ENCODE results near the gene PHAX. TPM values are rescaled to one million over a fixed set of nuclear protein-coding genes. Genes with fewer than 3 reads are reported as not detected.
"Not testable (repeated sequence)": the region's sequence is repeated elsewhere in the genome, so short reads cannot be mapped to it uniquely, and the experiment has no call there.

PHAX gene
- total RNA-seq, 1 donor from 2014 or later = 47.2 TPM

- H3K36me3 Mint-ChIP-seq (ENCODE audit: low read depth) = peaks cover 13% of the 10 kb centered on the region
- DNase-seq (ENCODE audit: low read depth, low spot score) = no peak
Observed at GRCh38 chr5:126610616-126611015, 9.9 kb downstream of the PHAX start.

GRCh38 chr5:126613941-126614592 lies 13.3 kb downstream of the PHAX start:
- no peak overlapping the region for H3K27ac Mint-ChIP-seq (ENCODE audit: unreplicated experiment)
- TF ChIP-seq CTCF (conservative IDR thresholded peaks at IDR 0.05) = no peak

More at GRCh38 chr5:126610616-126611015, 9.9 kb downstream of the PHAX start:
- Mint-ChIP-seq H3K9me3 (no peaks in the 10 kb centered on the region), H3K27me3 (ENCODE audit: low read depth) (no peaks in the 10 kb centered on the region), H3K4me3 (no peak overlapping the region), H3K4me1 (peaks cover 6% of the 10 kb centered on the region), H3K27ac (ENCODE audit: unreplicated experiment) (no peak overlapping the region)
- TF ChIP-seq CTCF (conservative IDR thresholded peaks at IDR 0.05) = no peak

GRCh38 chr5:126615286-126615685 lies 14.5 kb downstream of the PHAX start:
- H3K4me1 Mint-ChIP-seq = no peaks in the 10 kb centered on the region
- no peaks in the 10 kb centered on the region for H3K9me3 Mint-ChIP-seq
- no peak overlapping the region for H3K4me3 Mint-ChIP-seq
- DNase-seq (ENCODE audit: low read depth, low spot score) = no peak
- H3K36me3 Mint-ChIP-seq (ENCODE audit: low read depth) = peaks cover 5% of the 10 kb centered on the region
- TF ChIP-seq CTCF (conservative IDR thresholded peaks at IDR 0.05) = no peak
- H3K27ac Mint-ChIP-seq (ENCODE audit: unreplicated experiment) = no peak overlapping the region
- H3K27me3 Mint-ChIP-seq (ENCODE audit: low read depth) = no peaks in the 10 kb centered on the region

More at GRCh38 chr5:126613941-126614592, 13.3 kb downstream of the PHAX start:
- H3K36me3 Mint-ChIP-seq (ENCODE audit: low read depth) = peaks cover 8% of the 10 kb centered on the region
- no peak for DNase-seq (ENCODE audit: low read depth, low spot score)
- no peaks in the 10 kb centered on the region for H3K4me1 Mint-ChIP-seq
- H3K9me3 Mint-ChIP-seq = no peaks in the 10 kb centered on the region
- no peaks in the 10 kb centered on the region for H3K27me3 Mint-ChIP-seq (ENCODE audit: low read depth)
- no peak overlapping the region for H3K4me3 Mint-ChIP-seq

- H3K36me3 Mint-ChIP-seq (ENCODE audit: low read depth); H3K27me3 Mint-ChIP-seq (ENCODE audit: low read depth); DNase-seq (ENCODE audit: low read depth, low spot score); H3K27ac Mint-ChIP-seq (ENCODE audit: unreplicated experiment); H3K9me3 Mint-ChIP-seq; H3K4me1 Mint-ChIP-seq; H3K4me3 Mint-ChIP-seq: not testable (repeated sequence)
Observed at GRCh38 chr5:126617603-126618002, 16.9 kb downstream of the PHAX start.

GRCh38 chr5:126619781-126620180 lies 19.0 kb downstream of the PHAX start:
- no peaks in the 10 kb centered on the region for H3K36me3 Mint-ChIP-seq (ENCODE audit: low read depth)
- no peak overlapping the region for H3K27ac Mint-ChIP-seq (ENCODE audit: unreplicated experiment)
- no peaks in the 10 kb centered on the region for H3K27me3 Mint-ChIP-seq (ENCODE audit: low read depth)
- H3K4me1 Mint-ChIP-seq = no peaks in the 10 kb centered on the region
- DNase-seq (ENCODE audit: low read depth, low spot score) = no peak
- TF ChIP-seq CTCF (conservative IDR thresholded peaks at IDR 0.05) = no peak
- H3K4me3 Mint-ChIP-seq = no peak overlapping the region
- no peaks in the 10 kb centered on the region for H3K9me3 Mint-ChIP-seq

GRCh38 chr5:126624534-126624933 lies 23.8 kb downstream of the PHAX start:
- H3K27me3 Mint-ChIP-seq (ENCODE audit: low read depth) = no peaks in the 10 kb centered on the region
- peaks cover 2% of the 10 kb centered on the region for H3K36me3 Mint-ChIP-seq (ENCODE audit: low read depth)
- no peaks in the 10 kb centered on the region for H3K4me1 Mint-ChIP-seq
- H3K4me3 Mint-ChIP-seq = no peak overlapping the region
- DNase-seq (ENCODE audit: low read depth, low spot score) = no peak
- no peak for TF ChIP-seq CTCF (conservative IDR thresholded peaks at IDR 0.05)
- H3K27ac Mint-ChIP-seq (ENCODE audit: unreplicated experiment) = no peak overlapping the region
- no peaks in the 10 kb centered on the region for H3K9me3 Mint-ChIP-seq
